ENCODE data around the gene TECPR2.

The TECPR2 gene

GRCh38 chr14:102523200-102523568 is 160.4 kb downstream of the TECPR2 start:
- Histone ChIP-seq H3K36me3 (ENCODE audit: insufficient read depth, low read length) (no peaks in the 10 kb centered on the region), H3K4me1 (ENCODE audit: insufficient read depth, low read length) (peaks cover 5% of the 10 kb centered on the region; the same call in 1 of the 2 replicates), H3K9ac (ENCODE audit: low read depth, low read length) (no peak overlapping the region; the same call in 1 of the 2 replicates), H3K9me3 (ENCODE audit: control insufficient read depth, insufficient read depth, low read length) (no peaks in the 10 kb centered on the region)

DNA sequence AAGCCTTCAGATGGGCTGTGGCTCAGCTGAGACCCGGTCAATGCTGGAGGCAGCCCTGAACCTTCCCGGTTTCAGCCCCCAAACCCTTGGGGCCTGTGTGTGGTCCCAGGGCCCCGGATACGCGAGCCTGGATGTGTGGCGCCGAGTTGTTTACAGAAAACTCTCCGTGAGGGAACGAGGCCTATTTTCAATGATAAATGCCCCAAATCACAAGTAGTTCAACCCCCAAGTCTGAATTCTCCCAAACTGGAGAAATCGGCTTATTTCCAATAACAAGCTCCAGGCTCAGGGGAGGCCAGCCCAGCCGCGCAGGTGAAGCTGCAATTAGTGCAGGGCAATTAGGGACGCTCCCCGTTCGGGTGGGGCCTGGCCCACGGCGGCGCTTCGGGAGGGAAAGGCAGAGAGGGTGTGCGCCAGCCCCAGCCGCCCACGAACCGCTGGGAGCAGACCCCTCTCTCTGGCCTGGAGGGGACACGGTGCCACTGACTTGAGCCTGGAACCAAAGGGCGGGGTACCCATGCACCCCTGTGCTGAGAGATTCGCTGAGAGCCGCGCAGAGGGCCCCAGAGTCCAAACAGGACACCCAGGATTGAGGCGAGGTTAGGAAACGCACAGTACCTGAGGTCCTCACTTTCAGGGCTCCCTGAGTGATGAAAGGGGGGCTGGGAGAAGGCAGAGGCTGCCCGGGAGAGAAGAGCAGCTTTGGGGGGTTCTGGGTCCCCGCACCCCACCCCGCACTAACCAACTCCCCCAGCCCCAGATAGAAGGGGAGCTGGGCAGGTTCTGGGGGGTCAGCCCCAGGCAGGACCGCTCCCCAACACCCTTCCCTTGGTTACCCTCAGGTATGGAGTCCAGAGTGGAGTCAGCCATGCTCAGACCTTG is 161.1 kb downstream of the TECPR2 start:
- H3K36me3 ChIP-seq (ENCODE audit: insufficient read depth, low read length) = no peaks in the 10 kb centered on the region
- H3K9ac ChIP-seq (ENCODE audit: low read depth, low read length) = peak overlapping the region; percentile 9; the same call in 1 of the 2 replicates
- H3K9me3 ChIP-seq (ENCODE audit: control insufficient read depth, insufficient read depth, low read length) = no peaks in the 10 kb centered on the region
- peaks cover 5% of the 10 kb centered on the region; the same call in 1 of the 2 replicates for H3K4me1 ChIP-seq (ENCODE audit: insufficient read depth, low read length)

DNA sequence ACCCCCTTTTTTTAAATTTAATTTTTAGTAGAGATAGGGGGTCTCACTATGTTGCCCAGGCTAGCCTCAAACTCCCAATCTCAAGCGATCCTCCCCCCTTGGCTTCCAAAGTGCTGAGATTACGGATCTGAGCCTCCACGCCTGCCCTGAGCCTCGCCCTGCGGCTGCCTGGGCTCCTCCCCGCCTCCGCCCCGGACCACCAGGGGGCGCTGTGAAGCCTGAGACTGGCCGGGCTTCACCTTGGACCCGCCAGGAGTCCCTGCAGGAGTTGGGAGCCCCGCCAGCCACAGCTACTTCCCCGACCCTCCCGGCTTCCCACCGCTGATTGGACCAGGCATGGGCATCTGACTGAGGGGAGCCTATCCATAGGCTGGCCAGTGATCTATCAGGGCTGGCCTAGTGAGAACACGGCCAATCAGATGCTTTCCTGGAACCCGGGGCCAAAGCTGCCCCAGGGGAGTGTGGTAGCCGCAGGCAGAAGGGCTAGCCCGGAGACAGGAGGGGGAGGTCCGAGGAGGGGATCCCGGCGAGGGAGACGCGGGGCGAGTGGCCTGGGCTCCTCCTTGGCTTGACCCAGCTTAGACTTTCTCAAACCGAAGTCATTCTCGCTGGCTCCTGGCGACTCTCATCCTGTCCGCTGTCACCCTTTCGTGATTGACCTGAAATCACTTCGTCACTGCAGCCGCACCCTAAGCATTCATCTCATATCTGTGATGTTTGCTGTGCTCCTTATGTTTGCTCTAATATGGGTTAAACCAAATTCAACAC is 161.9 kb downstream of the TECPR2 start:
- peak overlapping the region; percentile 78 for H3K9ac ChIP-seq (ENCODE audit: low read depth, low read length)
- peaks cover 5% of the 10 kb centered on the region; the same call in 1 of the 2 replicates for H3K4me1 ChIP-seq (ENCODE audit: insufficient read depth, low read length)
- no peaks in the 10 kb centered on the region for H3K36me3 ChIP-seq (ENCODE audit: insufficient read depth, low read length)
- no peaks in the 10 kb centered on the region for H3K9me3 ChIP-seq (ENCODE audit: control insufficient read depth, insufficient read depth, low read length)

- H3K9me3 ChIP-seq (ENCODE audit: control insufficient read depth, insufficient read depth, low read length) = no peaks in the 10 kb centered on the region
- H3K9ac ChIP-seq (ENCODE audit: low read depth, low read length) = peak overlapping the region; percentile 78
- H3K36me3 ChIP-seq (ENCODE audit: insufficient read depth, low read length) = no peaks in the 10 kb centered on the region
- H3K4me1 ChIP-seq (ENCODE audit: insufficient read depth, low read length) = peaks cover 6% of the 10 kb centered on the region; the same call in 1 of the 2 replicates
These were observed 162.6 kb downstream of the TECPR2 start for GRCh38 chr14:102525219-102525928.

DNA sequence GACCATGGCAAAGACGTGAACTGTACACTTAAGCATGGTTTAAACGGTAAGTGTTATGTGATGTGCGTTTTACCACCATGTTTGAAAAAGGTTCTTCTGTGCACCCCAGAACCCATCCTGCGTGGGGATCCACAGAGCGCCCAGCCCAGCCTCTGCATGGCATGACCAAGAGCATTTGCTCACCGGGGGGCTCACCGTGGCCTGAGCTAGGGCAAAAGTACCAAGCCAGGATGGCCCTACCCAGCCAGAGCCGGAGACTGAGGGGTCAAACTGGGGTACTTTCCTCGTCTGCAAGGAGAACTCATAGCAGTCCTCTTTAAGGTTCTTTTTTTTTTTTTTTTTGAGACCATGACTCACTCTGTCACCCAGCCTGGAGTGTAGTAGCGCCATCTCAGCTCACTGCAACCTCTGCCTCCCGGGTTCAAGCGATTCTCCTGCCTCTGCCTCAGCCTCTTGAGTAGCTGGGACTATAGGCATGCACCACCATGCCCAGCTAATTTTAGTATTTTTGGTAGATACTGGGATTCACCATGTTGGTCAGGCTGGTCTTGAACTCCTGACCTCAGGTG is 163.3 kb downstream of the TECPR2 start:
- Histone ChIP-seq H3K36me3 (ENCODE audit: insufficient read depth, low read length) (no peaks in the 10 kb centered on the region), H3K4me1 (ENCODE audit: insufficient read depth, low read length) (peaks cover 12% of the 10 kb centered on the region; the same call in 1 of the 2 replicates), H3K9ac (ENCODE audit: low read depth, low read length) (no peak overlapping the region), H3K9me3 (ENCODE audit: control insufficient read depth, insufficient read depth, low read length) (no peaks in the 10 kb centered on the region)

GRCh38 chr14:102528431-102529170 is 165.9 kb downstream of the TECPR2 start:
- Histone ChIP-seq H3K4me1 (ENCODE audit: insufficient read depth, low read length) (peaks cover 15% of the 10 kb centered on the region; the same call in 1 of the 2 replicates), H3K36me3 (ENCODE audit: insufficient read depth, low read length) (no peaks in the 10 kb centered on the region), H3K9me3 (ENCODE audit: control insufficient read depth, insufficient read depth, low read length) (no peaks in the 10 kb centered on the region), H3K9ac (ENCODE audit: low read depth, low read length) (no peak overlapping the region)

GRCh38 chr14:102530828-102531478 is 168.2 kb downstream of the TECPR2 start:
- Histone ChIP-seq H3K4me1 (ENCODE audit: insufficient read depth, low read length) (peaks cover 14% of the 10 kb centered on the region; the same call in 1 of the 2 replicates), H3K9ac (ENCODE audit: low read depth, low read length) (no peak overlapping the region), H3K36me3 (ENCODE audit: insufficient read depth, low read length) (no peaks in the 10 kb centered on the region), H3K9me3 (ENCODE audit: control insufficient read depth, insufficient read depth, low read length) (no peaks in the 10 kb centered on the region)

GRCh38 chr14:102532204-102532658 is 169.5 kb downstream of the TECPR2 start:
- H3K36me3 ChIP-seq (ENCODE audit: insufficient read depth, low read length) = no peaks in the 10 kb centered on the region
- peaks cover 14% of the 10 kb centered on the region; the same call in 1 of the 2 replicates for H3K4me1 ChIP-seq (ENCODE audit: insufficient read depth, low read length)
- no peaks in the 10 kb centered on the region for H3K9me3 ChIP-seq (ENCODE audit: control insufficient read depth, insufficient read depth, low read length)
- no peak overlapping the region for H3K9ac ChIP-seq (ENCODE audit: low read depth, low read length)

DNA sequence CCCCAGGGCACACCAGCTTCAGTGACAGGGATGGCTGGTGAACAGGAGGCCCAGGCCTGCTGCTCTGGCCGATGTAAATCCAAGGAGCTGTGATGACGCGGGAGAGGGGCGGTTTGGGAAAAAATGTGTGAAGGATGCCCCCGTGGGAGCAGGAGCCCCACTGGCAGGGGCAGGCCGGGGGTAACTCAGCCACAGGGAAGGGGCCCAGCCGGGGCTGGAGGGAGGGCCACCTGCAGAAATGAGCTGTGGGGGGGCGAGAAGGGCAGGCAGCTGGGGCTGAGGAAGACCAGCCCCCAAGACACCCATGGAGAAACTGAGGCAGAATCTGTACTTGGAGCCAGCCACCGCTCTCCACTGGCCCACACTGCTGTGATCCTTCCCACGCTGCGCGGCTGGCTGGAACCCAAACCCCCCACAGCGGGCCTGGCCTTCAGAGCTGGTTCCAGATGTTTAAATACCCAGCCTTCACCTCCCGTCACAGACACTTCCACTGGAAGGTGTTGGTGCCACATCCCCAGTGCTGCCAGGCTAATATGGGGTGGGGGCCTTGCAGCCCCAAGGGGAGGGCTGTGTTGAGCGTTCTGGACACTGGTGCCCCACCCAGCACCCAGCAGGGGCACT is 175.3 kb downstream of the TECPR2 start:
- H3K4me1 ChIP-seq (ENCODE audit: insufficient read depth, low read length) = peaks cover 24% of the 10 kb centered on the region; the same call in 1 of the 2 replicates
- no peaks in the 10 kb centered on the region for H3K36me3 ChIP-seq (ENCODE audit: insufficient read depth, low read length)
- H3K9me3 ChIP-seq (ENCODE audit: control insufficient read depth, insufficient read depth, low read length) = no peaks in the 10 kb centered on the region
- H3K9ac ChIP-seq (ENCODE audit: low read depth, low read length) = no peak overlapping the region

- peaks cover 19% of the 10 kb centered on the region; the same call in 1 of the 2 replicates for H3K4me1 ChIP-seq (ENCODE audit: insufficient read depth, low read length)
- no peaks in the 10 kb centered on the region for H3K9me3 ChIP-seq (ENCODE audit: control insufficient read depth, insufficient read depth, low read length)
These were observed 176.1 kb downstream of the TECPR2 start for GRCh38 chr14:102538602-102539543.

GRCh38 chr14:102539544-102540314 is 177.0 kb downstream of the TECPR2 start:
- no peaks in the 10 kb centered on the region for H3K9me3 ChIP-seq (ENCODE audit: control insufficient read depth, insufficient read depth, low read length)
- 0 out of 2 replicates have a peak overlapping the region, but pooled peaks have one; percentile 10 for H3K9ac ChIP-seq (ENCODE audit: low read depth, low read length)
- no peaks in the 10 kb centered on the region for H3K36me3 ChIP-seq (ENCODE audit: insufficient read depth, low read length)
- H3K4me1 ChIP-seq (ENCODE audit: insufficient read depth, low read length) = peaks cover 23% of the 10 kb centered on the region

More at GRCh38 chr14:102538602-102539543, 176.1 kb downstream of the TECPR2 start:
- Histone ChIP-seq H3K36me3 (ENCODE audit: insufficient read depth, low read length) (no peaks in the 10 kb centered on the region), H3K9ac (ENCODE audit: low read depth, low read length) (no peak overlapping the region)
